Ureter (tissue), 1 donor: ENCODE results near the gene COL18A1. TPM values are rescaled to one million over a fixed set of nuclear protein-coding genes. Genes with fewer than 3 reads are reported as not detected.
"Not testable (repeated sequence)": the region's sequence is repeated elsewhere in the genome, so short reads cannot be mapped to it uniquely, and the experiment has no call there.

Experiments used
- DNase-seq: peaks from one replicate; pipeline ENCODE4 v3.0.0-alpha.2; 2020; ENCODE audit warnings: low spot score
- total RNA-seq: library from RNA; stranded (reverse); gene quantifications from one replicate; pipeline ENCODE4 v1.2.4, GENCODE V29; 2023
- donor health status: DM: yes; HTN: yes; CAD: no.

COL18A1 gene
- total RNA-seq, 1 donor from 2014 or later: 90.4 TPM

GRCh38 chr21:45440736-45441350 lies 35.9 kb downstream of the COL18A1 start:
- no peak for DNase-seq

DNA sequence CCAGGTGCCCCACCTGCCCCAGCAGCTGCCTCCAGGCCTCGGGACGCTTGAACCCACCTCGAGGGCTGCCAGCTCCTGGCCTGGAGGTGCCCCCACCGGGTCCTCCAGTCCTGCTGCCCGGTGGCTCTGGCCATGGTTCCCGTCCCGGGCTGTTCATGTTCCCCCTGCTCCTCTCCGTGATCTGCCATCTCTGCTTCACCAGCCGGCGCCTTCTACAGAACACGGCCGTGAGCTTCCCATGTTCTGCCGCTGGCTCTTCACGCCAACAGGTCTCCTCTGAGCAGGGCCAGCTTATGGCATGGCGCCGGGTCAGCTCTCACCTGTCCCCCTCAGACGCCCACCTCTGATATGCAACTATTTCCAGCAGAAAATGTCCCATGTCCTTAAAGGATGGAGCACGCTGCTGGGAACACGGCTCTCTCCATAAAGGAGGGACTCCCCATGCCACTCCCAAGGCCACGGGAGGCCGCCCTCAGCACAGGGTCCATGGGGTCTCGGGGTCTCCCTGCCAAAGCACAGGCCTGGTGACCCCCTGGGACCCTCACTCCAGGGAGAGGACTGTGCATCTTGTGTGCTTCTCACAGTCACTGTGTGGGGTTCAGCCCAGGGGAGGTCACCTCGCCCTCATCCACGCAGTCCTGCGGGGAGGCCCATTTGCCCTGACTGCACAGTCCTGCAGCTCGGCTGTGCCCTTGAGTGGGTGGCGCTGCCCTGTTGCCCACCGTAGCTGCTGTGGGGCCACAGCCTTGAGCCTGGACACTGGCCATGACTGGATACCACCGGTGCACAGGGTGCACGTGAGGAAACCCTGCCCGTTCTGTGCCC lies 36.7 kb downstream of the COL18A1 start:
- no peak for DNase-seq

DNA sequence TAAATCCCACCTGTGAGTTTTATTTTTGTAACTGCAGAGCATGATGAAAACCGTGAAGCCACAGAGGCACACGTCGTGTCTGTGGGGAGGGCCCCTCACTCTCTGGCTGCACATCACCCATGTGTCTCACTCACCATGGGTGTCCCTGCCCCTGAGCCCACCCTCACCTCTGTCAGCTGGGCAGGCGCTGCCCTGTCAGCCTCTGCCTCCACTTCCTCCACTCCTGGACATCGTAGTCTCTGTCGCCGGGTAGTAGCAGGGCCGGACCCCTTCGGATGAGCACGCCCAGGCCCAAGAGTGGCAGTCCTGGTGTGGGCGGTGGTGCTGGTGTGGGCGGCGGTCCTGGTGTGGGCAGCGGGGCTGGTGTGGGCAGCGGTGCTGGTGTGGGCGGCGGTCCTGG lies 37.3 kb downstream of the COL18A1 start:
- DNase-seq: no peak

- not testable (repeated sequence) for DNase-seq
Observed at GRCh38 chr21:45442686-45443594, 38.0 kb downstream of the COL18A1 start.

DNA sequence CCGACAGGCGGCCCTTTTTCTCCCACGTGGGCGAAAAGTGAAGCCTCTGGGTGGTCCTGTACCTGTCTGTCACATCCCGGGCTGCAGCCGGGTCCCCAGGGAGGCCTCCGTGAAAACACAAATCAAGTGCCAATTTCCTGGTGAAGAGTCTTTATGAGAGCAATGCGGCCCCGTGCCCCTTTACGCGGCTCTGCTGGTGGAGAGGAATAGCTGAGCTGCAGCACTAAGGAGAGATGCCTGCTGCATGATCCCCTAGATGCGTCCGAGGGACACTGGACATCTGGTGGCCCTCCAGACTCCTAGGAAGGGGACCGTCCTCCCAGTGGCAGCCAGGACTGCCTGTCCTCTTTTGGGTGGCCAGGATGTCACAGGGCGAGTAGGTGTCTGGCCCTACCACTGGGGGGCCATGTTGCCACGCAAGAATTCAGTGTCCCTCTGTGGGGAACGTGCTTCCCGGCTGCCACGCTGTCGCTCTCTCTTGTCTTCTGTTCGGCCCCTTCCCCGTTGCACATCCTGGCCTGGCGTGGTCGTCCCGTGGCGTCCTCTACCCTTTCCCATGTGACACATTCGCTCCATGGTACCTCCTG lies 38.7 kb downstream of the COL18A1 start:
- DNase-seq: no peak

- DNase-seq: no peak
Observed at GRCh38 chr21:45444385-45444784, 39.4 kb downstream of the COL18A1 start.

GRCh38 chr21:45445369-45445768 lies 40.4 kb downstream of the COL18A1 start:
- no peak for DNase-seq

DNA sequence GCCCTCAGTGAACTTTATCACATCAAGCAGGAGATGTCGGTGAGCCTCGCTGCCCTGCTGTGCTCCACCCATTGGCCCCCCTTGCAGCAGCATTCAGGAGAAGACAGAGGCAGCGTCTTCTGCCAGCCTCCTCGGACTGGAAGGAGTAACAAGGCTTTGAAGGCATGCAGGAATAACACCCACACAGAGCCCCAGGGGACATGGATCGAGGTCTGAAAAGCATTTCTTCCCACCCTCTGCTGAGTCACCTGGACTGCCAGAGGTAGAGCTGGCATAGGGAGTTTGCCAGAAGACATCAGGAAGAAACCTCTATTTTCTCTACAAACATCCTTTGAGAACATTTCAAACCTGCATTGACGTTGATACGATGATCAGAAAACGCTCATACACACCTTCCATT lies 42.9 kb downstream of the COL18A1 start:
- no peak for DNase-seq

DNA sequence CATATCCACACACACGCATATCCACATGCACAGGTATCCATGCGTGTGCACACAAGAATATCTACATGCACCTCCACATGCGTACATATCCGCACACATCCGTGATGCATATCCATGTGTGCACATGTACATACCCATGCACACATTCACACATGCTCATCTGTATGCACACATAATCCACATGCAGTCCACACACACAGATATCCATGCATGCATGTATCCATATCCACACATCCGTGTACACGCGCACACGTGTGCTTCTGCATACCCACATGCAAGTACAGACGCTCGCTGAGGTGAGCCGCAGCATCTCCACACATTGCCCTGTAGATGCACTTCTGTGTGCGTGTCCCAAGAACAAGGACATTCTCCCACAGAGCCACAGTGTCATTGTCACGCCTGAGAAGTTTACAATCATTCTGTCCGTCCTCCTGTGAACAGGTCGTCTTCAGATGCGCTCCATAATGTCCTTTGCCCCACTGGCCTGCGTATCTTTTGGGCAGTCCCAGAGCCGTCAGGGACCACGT lies 43.4 kb downstream of the COL18A1 start:
- DNase-seq: no peak

- no peak for DNase-seq
Observed at GRCh38 chr21:45448810-45449657, 44.1 kb downstream of the COL18A1 start.

DNA sequence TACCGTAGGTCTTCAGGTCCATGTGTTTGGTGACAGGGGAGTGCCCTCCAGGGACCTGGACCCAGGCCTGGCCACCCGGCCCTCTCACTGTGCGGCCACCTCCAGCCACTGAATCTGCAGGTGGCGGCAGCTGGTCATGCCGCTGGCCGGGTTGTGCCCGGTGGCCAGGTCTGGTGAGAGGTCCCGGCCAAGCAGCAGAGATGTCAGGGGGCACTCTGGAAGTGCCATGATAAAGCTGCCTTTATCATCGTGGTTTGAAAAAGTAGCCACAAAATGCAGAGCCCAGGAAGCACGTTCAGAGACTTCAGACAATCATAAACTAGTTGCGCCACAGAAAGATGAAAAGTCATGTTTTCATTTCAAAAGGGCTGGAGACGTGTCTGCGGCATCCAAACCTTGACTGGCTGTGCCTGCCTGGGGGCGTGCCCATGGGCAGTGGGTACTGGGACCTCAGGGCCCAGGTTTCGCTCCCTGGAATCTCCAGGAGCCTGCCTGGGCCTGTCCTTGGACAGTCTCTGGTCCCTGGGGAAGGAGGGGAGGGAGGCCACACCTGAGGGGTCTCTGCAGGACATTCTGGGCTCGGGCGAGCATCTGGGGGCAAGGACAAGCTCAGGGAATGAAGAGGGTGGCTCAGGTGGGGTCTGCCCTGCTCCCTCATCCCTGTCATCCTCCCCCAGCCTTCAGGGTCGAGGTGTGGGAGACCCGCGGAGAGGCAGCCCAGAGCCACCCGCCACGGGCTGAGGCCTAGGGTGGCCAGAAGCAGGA lies 44.9 kb downstream of the COL18A1 start:
- DNase-seq: no peak

GRCh38 chr21:45450423-45451090 lies 45.6 kb downstream of the COL18A1 start:
- no peak for DNase-seq

GRCh38 chr21:45451091-45451740 lies 46.3 kb downstream of the COL18A1 start:
- DNase-seq: no peak

GRCh38 chr21:45451771-45452182 lies 46.8 kb downstream of the COL18A1 start:
- no peak for DNase-seq

DNA sequence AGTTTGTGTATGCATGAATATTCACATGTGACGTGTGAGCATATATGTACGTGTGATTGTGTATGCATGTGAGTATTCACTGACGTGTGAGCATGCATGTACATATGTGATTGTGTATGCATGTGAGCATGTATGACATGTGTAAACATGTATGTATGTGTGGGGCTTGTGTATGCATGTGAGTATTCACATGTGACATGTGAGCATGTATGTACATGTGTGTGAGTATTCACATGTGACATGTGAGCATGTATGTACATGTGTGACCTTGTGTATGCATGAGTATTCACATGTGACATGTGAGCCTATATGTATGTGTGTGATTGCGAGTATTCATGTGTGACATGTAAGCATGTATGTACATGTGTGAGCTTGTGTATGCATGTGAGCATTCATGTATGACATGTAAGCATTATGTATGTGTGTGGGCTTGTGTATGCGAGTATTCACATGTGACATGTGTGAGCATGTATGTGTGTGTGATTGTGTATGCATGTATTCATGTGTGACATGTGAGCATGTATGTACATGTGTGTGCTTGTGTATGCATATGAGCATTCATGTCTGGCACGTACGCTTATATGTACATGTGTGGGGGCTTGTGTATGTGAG lies 47.8 kb downstream of the COL18A1 start:
- no peak for DNase-seq

- no peak for DNase-seq
Observed at GRCh38 chr21:45453308-45453950, 48.5 kb downstream of the COL18A1 start.

GRCh38 chr21:45454060-45454925 lies 49.3 kb downstream of the COL18A1 start:
- DNase-seq: no peak
